GM20431 (cell line): Measurements from ENCODE around the gene HSBP1.

ENCODE experiments used
- in situ Hi-C: fragments of 300-500 bp; cut with MseI, MboI; formaldehyde crosslinking; loops from one replicate; pipeline ENCODE4 v1.15.0; 2020; ENCODE audit warnings: low sequenced_read_pairs; ENCODE audit not compliant: unreplicated experiment

Gene HSBP1

DNA sequence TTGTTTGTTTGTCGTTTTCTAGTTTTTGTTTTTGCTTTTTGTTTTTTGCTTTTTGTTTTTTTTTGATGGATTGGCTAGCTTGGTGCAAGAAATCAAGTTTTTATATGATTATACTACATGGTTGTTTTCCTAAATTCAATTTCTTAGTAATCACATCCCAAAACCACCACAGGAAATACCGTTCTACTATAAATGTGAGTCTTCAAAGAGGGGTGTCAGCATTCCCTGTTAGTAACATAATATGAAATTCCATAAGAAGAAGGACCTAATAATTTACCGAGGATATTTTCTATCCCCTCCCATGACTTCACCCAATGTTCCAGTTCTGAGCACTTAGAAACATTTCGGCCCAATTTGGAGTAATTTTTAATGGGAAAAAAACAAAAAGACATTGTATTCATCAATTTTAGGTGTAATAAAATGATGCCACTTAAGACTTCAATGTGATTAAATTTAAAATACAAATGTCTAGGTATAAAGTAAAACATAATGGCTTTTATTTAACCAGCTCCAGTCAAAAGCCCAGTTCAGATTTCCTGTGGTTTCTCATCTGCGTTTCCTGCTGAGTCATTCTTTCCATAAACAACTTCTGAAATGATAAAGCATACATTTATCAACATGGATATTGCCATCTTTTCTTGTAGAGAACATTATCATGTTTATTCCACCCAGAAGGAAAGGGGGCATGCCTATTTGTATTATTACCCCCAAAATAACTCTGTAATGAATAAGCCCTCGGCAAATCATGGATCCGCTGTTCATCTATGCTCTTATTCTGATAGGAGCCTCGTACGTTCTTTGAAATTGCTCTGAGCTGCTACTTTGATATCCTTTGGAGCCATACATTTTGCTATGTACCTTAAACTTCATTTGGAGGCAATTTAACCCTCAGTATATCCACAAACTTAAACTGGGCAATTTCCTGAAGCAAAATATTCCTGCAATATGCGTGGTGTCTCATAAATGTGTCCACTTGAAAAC lies 28.1 kb downstream of the HSBP1 start:
- in situ Hi-C loops = no loop called here

DNA sequence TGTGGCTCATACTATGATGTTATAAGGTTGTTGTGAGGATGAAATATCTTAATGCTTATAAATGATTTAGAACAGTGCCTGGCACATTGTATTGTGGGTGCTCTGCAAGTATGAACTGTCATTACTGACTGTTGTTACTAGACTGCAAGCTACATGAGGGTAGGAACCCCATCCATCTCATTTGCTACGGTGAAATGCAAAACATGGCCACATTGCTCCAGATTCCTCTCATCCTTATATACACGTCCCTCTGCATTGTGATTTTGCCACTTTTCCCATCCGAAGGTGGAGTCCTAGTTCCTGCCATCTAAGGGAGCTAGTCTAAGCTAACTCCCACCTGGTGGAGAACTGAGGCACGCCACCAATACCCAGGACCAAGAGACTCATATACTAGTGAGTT lies 29.8 kb downstream of the HSBP1 start:
- in situ Hi-C loops = no loop called here

DNA sequence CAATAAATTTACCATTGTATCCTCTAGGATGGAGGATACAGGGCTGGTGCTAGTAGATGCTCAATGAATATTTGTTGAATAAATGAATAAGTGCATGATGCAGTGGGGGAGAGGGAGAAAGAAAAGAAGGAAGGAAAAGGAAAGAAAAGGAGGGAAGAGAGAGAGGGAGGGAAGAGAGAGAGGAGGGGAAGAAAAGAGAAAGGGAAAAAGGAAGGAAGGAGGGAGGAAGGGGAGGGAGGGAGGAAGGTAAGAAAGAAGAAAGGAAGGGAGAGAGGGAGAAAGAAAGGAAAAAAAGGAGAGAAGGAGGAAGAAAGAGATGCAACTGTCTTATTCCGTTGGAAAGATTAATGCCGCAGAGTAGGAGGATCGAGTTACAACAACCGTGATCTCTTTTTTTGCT lies 30.4 kb downstream of the HSBP1 start:
- in situ Hi-C loops = no loop called here

DNA sequence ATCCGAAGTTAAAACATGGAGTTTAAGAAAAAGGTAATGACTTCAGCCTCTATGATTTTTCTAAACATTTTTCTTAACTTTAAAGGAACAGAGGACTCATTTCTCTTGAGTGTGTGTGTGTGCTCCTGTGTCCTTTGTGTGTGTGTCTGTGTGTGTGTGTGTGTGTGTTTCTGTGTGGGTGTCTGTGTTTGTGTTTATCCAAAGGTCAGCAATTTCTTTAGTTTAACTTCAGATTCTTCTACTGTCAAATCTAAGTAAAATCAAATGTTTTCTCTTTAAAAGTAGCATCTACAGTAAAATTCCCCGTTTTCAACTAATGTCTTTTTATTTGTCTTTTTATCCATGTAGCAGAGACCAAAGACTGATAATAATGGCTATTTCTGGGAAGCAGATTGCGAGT lies 31.8 kb downstream of the HSBP1 start:
- in situ Hi-C loops = no loop called here

DNA sequence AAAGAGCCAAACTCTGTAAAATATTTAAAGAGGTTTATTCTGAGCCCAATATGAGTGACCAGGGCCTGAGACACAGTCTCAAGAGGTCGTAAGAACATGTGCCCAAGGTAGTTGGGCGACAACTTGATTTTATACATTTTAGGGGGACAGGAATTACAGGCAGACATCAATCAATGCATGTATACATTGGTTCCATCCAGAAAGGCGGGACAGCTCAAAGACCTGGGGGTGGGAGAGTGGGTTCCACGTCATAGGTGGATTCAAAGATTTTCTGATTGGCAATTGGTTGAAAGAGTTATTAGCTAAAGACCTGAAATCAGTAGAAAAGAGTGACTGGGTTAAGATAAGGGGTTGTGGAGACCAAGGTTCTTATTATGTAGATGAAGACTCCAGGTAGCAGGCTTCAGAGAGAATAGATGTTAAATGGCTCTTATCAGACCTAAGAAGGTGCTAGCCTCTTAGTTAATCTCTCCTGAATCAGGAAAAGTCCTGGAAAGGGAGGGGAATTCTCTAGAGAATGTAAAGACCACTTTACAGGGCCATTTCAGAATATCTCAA lies 32.4 kb downstream of the HSBP1 start:
- in situ Hi-C loops = no loop called here

DNA sequence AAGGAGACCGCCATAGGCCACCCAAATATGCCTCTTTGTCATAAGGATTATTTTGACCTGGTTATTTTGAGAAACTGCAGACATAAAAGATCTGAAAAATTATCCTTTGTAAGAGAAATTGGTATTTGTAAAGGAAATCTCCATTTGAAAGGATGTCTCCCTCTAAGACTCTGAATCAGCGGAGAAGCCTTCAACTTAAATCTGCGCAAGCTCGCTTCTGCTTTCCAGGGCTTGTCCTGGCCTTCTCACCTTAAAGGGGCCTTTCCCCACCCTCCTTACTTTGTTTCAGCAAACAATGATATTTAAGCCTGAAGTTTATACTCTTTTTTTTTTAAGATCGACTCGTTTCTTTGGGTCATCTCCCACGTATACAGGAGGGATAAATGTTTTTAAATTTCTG lies 34.5 kb downstream of the HSBP1 start:
- in situ Hi-C loops = no loop called here

DNA sequence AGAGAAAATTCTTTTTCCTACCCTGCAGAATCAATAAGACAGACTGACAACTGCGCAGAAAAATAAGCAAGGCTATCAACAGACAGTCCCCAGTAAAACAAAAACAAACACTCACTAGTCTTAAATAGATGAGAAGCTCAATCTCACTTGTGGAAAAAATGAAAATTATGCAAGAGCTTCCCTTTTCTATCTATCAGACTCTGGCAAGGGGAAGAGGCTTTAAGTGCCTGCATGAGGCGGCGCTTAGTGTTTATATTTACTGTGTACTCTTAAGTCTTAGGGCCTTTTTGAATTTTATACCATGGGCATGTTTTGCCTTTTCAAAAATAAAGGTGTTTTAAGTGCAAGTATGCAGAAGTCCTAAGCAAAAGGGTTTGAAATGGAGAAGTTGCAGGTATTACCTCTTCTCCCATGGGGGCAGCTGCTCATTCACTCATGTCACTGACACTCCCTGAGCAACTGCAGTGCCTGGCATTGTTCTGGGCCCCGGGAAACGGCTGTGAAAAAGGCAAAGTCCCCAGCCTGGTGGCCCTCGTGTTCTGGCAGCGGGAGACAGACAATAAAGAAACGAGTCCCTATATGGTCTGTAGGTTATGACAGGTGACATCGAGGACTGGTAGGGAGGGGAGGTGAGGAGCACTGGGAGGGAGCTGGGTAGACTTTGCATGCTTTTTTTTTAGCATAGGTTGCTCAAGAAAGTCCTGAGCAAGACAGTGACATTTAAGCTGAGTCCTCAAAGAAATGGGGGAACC lies 35.2 kb downstream of the HSBP1 start:
- in situ Hi-C loops = no loop called here

DNA sequence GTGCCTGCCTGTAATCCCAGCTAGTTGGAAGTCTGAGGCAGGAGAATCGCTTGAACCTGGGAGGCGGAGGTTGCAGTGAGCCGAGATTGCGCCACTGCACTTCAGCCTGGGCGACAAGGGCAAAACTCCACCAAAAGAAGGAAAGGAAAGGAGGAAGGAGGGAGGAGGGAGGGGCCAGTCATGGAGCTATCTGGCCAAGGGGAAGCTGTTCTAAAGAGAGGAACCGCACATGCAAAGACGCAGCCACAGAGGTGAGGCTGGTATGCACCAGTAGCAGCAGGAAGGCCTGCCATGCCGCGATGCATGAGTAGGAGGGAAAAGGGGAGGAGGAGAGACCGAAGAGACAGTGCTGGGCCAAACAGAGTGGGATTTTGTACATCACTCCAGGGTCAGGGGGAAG lies 35.9 kb downstream of the HSBP1 start:
- in situ Hi-C loops = no loop called here

DNA sequence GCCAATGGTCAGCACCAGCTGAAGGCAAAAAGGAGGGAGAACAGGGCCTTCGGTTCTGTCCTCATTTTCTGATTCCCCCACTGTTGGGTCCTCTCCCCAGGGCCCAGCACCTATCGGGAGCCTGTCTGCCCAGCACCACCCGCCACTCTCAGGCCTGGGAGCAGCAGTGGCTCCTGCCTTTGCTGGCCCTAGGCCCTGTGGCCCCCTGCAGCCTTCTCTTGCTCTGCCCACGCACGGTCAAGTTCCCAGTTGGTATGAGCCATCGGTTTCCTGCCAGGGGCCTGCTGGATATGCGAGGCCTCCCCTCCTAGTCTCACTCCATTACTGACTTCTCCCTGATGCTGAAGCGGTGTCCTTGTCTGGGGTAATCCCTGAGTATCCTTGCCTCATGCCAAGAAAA lies 37.5 kb downstream of the HSBP1 start:
- in situ Hi-C loops = no loop called here

DNA sequence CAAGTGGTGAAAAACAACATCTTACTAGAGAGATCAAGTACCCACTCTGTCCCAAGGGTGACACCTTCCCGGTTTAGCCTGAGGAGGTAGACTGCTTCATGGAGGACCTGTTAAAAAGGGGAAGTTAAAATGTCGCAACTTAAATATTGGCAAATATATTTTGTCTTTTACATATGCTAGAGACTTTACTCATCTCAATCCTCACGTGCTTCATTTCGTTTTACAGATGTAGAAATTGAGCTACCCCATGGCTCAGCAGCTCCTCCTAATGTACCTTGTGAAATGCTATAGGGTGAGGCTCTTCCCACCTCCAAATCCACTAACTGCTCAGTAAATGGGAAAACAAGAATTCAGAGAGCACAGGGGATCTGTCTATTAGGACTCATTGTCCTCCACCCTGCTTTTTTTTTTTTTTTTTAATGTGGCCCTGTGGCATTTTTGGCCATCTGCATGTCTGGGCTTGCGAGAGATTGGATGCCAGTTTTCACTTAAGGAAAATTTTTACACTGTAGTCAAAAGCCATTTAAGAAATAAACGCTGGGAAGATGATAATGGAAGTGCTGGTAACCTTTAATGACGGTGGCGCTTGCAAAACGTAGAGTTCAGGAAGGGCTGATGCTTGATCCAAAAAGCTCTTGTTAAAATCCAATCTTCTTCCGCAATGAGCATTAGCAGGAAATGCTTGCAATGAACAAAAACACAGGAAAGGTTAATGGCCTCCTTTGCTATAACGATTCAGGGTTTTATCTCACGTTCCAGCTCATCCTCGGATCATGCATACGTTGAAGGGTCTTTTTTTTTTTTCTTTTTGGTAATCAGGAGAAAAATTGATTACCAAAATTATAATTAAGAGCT lies 39.8 kb downstream of the HSBP1 start:
- in situ Hi-C loops = no loop called here

DNA sequence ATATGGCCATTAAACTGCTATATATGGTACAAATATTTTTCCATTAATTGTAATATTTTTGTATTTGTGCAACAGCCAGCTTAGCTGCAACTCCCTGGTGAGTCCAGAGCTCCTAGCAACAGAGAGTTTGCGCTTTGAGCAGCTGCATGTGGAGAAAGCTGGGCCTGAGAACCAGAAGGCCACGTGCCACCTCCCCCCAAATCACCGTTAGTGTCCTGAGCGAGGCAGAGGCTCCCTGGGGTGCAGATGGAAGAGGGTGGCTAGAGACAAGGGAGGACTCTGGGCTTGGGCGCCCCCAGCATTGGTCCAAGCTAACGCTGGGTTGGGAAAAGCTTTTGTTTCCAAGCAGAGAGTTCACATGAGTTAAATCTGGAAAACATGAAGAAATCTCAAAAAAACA lies 41.6 kb downstream of the HSBP1 start:
- in situ Hi-C loops = no loop called here

DNA sequence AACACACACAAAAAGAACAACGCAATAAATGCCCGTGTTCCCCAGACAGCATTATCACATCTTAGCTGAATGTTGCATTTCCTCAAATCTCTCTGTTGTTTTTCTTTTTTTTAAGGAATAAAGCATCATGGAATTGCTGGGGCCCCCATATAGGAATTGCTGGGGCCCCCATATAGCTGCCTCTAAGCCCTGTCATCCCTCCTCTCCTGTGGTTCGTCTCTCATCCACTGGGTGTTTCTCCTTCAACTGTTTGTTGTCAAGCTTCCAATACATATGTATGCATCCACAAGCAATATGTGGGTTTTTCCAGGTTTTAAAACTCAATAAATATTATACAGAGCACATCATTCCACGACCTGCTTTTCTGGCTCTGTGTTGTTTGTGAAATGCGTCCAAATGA lies 43.2 kb downstream of the HSBP1 start:
- in situ Hi-C loops = no loop called here

DNA sequence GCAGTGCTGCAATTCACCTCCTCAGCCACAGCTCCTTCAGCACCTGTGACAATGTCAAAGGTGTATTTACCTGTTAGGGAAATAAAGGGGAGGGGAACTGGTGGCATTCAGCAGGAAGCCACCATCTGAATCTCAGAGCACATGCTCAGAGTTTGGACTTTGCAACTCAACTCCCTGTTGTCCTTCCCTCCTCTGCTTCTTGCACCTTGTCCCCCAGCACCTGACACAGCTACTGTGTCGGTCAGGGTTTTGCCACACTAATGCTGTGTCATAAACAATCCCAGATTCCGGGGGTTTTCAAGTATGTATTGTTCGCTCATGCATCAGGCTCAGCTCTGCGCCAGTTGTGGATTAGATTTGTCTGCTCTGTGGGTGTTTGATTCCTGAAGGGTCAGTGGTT lies 43.7 kb downstream of the HSBP1 start:
- in situ Hi-C loops = no loop called here

DNA sequence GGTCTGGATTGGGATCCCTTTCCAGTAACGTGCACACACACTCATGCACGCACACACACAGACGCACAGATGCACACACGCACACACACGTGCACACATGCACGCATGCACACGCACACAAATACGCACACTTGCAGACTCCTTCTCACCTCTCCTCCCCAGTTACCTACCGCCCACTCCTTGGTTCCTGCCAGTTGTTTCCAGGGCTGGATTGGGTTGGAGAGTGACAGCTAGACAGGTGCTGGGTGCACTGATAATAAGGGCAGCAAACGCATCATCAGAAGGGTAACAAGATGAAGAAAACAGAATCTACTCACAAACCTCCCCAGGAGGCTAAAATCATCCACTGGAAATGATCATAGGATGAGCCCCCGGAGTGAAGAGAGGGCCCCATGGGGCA lies 45.0 kb downstream of the HSBP1 start:
- in situ Hi-C loops = no loop called here

DNA sequence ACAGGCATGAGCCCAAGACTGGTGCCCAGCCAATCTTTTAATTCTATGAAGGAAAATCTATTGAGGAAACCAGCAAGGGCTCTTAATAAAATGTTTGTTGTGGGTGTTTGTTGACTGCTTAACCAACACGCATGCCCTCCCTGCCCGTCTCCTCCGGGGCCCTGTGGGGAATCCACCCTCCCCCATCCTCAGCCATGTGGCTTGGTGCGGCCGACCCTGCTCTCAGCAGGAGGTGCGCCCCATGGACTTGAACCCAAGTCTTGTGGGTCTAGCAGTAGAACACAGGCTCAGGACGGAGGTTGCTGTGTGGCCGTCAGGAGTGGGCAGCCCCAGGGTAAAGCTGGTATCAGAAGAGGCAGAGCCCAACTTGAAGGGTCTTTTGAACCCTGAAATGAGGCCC lies 46.1 kb downstream of the HSBP1 start:
- in situ Hi-C loops = no loop called here

DNA sequence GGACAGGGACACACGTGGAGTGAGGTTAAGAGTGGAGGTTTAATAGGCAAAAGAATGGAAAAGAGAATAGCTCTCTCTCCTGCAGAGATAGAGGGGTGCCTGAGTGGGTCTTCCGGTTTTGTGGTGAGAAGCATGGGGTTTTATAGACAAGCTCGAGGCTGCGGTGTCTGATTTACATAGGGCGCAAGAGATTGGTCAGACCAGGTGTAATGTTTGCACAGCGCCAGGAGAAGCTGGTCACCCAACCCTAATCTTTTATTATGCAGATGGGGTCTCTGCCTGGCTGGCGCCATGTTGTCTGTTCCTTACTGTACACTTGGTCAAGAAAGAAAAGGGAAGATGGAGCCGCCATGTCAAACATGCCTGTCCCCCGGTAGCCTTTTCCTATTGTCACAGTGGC lies 46.6 kb downstream of the HSBP1 start:
- in situ Hi-C loops = no loop called here

DNA sequence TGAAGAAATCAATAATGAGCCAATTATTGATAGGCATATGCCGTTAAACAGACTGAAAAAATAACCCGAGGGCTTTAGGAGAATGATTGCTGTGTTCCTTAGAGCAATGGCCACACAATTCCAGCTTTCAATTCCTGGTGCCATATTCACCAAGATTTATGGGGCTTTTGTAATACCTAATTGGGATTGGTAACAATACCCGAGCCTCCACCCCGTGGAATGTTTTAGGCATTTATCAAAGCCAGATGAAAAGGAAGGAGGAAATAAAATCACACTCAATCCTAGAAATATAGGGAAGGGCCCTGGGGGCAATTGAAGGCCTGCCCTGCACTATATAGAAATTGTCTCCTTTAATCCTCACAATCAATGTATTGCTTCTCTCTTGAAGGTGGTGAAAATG lies 49.0 kb downstream of the HSBP1 start:
- in situ Hi-C loops = no loop called here

DNA sequence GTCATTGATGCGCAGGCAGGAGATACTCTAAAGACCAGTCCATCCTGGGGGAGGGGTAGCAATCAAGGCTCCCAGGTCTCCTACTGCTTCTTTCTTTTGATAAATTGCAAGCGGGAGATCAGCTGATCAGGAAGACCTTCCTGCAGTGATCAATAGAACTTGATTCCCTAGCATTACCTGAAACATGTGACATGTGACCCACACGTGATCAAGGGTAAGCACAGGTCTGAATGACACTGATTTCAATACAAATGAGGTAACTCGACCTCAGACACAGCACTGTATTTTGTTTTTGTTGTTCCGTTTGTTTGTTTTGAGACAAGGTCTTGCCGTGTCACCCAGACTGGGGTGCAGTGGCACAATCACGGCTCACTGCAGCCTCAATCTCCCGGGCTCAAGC lies 51.5 kb downstream of the HSBP1 start:
- in situ Hi-C loops = no loop called here

DNA sequence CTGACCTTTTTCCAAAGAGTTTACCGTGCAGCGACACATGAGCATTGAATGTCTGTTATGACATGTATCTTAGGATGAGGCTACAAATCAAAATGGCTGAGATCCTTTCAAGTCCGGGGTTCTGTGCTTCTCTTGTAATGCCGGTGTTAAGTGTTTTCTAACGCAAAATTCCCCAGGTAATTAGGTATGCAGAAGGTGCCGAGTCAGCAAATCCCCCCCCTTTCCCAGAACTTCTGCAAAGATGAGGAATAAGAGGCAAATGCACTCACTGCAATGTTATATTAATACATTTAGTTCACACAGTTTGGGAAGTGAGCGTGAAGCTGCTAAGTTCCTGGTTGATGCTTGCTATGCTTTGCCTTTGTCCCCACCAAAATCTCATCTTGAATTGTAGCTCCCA lies 54.9 kb downstream of the HSBP1 start:
- in situ Hi-C loops = no loop called here

DNA sequence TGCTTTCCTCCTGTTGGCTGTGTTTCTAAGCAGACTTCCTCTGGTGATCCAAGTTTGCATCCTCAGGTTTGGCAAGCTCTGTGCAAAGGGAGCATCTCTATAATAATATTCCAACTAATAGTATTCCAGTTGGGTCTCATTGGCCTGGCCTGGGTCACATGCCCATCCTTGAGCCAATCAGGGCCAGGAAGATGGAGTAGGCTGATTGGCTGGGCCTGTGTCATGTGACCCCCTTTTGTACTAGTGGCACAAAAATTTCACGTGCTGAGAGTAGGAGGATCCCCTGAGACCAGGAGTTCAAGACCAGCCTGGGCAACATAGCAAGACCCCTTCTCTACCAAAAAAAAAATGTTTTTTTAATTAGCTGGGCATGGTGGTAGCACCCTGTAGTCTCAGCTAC lies 55.9 kb downstream of the HSBP1 start:
- in situ Hi-C loops = no loop called here
